ENCODE results near the gene DAO.
"Not testable (repeated sequence)": the region's sequence is repeated elsewhere in the genome, so short reads cannot be mapped to it uniquely, and the experiment has no call there.

DAO gene

GRCh38 chr12:108879615-108880254 is at the start of gene DAO:
Gene DAO (plus strand): TSS chr12:108880092. CDS start chr12:108885007, 4,915 bp downstream.
- no peak for DNase-seq

- no peak for DNase-seq
Observed at GRCh38 chr12:108831309-108831991, 48.4 kb upstream of the DAO start.

- no peak for DNase-seq
Observed at GRCh38 chr12:108832208-108832607, 47.7 kb upstream of the DAO start.

DNA sequence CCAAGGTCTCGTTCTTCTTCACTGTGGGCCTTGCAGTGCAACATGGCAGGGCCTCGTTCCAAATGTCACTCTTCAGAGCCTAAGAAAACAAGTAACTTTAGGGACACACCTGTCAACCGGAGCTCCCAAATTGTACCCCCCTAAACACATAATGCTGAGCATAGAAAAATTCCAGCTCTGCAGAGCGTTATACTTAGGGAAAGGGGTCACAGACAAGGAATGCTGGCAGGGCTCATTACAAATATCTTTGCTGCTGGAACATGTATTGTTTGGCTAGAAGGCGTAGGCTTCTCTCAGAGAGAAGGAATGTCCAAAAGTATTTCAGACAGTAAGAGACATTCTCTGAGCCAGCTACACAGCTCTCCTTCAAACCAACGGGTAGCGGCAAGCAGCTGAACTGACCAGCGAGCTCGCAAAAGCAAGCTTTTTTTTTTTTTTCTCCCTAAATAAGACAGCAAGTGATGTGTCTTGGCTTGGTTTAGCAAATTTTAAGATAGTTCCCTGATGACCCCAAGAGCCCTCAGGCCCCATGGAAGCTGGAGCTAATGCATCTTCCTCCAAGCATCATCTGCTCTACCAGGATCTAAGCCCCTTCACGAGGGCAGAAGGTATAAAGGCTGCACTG is 47.0 kb upstream of the DAO start:
- no peak for DNase-seq

DNA sequence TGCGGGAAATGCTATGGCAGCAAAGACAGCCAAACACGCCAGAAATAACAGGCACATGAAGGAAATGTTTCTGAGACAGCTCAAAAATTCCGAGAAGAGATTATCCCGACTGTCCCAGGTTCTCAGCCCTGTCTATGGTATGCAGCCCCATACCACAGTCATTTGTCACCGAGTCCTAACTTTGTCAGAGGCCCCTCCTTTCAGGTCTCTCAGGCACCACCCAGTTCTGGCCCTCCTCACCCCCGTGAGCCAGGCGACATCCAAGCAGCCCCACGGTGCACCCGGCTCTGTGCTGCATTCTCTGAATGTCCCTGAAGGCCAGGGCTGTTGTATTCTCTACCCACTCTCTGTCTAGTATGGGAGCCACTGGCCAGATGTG is 46.5 kb upstream of the DAO start:
- DNase-seq: peak; percentile 45

- no peak for DNase-seq
Observed at GRCh38 chr12:108833757-108834472, 46.0 kb upstream of the DAO start.

- DNase-seq: no peak
Observed at GRCh38 chr12:108835860-108836634, 43.8 kb upstream of the DAO start.

DNA sequence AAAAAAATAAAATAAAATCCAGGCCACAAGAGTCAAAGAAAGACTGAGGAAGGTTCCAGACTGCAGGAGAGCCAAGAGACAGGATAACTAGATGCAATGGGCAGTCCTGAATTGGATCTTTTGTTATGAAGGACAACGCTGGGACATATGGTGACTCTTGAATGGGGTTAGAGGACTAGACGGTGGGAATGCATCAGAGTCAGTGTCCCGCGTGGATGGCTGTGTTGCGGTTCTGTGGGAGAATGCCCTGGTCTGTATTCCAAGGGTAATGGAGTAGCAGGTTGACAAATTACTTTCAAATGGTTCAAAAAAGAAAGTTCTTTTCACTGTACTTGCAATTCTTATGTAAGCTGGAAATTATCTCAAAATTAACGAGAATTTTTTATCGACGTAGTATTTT is 42.7 kb upstream of the DAO start:
- DNase-seq: no peak

- no peak for DNase-seq
Observed at GRCh38 chr12:108837680-108838079, 42.2 kb upstream of the DAO start.

DNA sequence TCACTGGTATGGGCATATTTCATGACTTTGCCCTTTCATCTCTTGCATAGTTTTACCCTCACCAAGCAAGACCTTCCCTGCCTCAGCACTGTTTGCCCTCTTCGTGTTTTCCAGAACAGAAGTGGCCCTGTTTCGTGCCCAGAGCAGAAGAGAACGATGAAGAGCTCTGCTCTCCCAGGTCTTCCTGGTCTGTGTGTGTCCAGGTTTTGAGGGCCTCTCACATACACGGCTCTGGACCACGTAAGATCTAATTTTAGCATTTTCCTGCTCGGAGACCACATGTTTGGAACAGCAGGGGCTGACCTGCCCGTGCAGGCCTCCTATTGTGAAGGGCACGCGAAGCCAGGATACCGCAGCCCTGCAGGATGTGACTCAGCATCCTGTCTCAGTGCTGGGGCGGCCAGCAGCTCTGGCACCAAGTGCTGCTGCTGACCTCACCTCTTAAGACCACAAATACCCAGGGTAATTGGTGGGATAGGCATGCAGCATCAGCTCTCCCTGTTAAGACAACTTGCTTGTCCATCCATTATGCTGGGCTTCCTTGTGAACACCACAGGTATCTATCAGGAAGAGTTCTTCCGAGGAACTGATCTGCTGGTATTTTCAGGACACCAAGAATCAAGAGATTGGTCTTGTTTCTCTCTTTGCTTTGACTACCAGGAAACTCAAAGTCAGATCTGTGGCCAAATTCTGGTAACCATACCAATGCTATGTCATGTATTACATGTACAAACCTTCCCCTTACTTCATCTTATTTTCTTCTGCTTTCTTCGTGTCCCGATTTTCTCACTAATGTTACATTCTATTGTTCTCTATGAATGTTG is 41.5 kb upstream of the DAO start:
- peak; percentile 80 for DNase-seq

- DNase-seq: no peak
Observed at GRCh38 chr12:108839018-108839889, 40.6 kb upstream of the DAO start.

DNA sequence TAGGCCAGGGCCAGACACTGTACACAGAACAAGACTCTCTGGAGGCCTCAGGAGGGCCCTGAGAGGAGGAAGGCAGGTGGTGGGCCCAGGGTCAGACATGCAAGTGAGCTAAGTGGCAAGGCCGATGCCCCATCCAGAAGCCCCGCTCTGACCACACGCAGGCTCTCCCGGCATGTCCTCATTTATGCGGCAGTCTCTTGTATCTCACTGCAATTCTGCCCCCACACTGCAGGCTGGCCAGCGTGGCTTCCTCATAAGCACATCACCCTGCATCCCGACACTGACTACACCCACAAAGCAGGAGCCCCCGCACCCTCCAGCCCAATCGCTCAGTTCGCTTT is 40.0 kb upstream of the DAO start:
- no peak for DNase-seq

- DNase-seq: no peak
Observed at GRCh38 chr12:108840605-108841332, 39.1 kb upstream of the DAO start.

GRCh38 chr12:108841825-108842224 is 38.1 kb upstream of the DAO start:
- not testable (repeated sequence) for DNase-seq

DNA sequence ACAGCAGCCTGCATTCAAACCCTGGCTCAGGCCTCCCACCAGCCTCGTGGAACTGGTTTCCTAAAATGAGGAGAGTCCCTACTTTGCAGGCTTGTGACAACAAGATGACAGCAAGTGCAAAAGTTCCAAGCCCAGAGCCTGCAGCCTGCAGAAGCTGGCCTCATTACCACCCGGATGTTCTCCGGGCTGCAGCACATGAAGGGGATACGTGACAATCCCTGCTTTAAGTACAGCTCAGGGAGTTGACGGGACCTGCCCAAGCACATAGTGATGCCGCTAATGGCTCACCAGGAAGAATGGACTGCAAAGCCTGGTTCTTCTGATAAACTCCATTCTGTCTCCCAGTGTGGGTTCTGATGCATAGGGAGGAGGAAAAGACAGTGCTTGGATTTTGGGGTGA is 37.5 kb upstream of the DAO start:
- DNase-seq: no peak

DNA sequence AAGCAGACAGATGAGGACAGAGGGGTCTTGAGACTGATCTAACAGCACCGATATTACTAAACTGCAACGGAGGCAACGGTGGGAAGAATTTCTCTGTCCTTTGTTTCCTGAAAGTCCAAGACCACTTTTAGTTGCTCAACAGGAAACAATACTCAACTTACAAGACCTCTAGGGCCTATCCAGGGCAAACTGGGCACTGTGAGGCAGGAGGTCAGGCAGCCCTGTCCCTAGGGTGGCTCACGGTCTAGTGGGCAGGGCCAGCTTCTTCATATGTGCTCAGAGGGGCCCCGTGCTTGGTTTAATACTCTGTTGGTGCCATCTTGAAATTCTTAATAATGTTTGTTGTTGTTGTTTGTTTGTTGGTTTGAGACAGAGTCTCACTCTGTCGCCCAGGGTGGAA is 36.7 kb upstream of the DAO start:
- no peak for DNase-seq

- DNase-seq: no peak
Observed at GRCh38 chr12:108845696-108846095, 34.2 kb upstream of the DAO start.

DNA sequence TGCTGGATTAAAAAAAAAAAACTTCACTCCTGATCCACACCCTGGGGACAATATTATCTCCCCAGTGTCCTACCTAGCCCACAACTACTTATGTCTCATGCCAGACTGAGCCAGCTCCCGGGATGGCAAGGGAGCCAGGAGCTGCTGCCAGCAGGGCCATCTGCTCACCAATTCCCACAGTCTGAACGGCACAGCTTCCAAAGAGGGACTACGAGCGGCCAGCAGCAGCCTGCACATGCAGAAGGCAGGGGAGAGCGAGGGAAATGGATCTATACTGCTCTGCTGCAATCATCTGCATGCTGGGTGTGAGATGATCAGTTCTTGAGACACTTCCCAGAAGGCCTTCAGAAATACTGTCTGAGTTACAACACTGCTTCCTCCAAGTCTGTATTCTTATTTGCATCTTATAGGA is 33.6 kb upstream of the DAO start:
- no peak for DNase-seq

DNA sequence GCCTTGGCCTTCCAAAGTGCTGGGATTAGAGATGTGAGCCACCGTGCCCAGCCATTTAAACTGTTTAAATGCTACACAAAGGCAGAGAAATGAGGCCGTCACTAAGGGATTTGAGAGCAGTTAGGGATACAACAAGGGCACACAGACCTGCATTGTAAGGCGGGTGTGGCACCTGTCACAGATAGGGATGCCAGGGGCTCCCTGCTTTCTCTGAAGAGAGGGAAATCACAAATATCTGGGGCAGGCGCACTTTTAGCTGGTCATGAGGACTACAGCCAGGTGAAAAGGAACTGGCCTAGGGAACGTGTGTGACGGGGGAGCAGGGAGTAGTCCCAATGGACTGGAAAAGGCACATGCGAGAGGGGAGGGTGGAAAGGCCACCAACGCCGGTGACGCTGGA is 32.2 kb upstream of the DAO start:
- DNase-seq: no peak

- no peak for DNase-seq
Observed at GRCh38 chr12:108849660-108850059, 30.2 kb upstream of the DAO start.
